ENCODE measurements around the gene SYNGR3.

Gene SYNGR3

DNA sequence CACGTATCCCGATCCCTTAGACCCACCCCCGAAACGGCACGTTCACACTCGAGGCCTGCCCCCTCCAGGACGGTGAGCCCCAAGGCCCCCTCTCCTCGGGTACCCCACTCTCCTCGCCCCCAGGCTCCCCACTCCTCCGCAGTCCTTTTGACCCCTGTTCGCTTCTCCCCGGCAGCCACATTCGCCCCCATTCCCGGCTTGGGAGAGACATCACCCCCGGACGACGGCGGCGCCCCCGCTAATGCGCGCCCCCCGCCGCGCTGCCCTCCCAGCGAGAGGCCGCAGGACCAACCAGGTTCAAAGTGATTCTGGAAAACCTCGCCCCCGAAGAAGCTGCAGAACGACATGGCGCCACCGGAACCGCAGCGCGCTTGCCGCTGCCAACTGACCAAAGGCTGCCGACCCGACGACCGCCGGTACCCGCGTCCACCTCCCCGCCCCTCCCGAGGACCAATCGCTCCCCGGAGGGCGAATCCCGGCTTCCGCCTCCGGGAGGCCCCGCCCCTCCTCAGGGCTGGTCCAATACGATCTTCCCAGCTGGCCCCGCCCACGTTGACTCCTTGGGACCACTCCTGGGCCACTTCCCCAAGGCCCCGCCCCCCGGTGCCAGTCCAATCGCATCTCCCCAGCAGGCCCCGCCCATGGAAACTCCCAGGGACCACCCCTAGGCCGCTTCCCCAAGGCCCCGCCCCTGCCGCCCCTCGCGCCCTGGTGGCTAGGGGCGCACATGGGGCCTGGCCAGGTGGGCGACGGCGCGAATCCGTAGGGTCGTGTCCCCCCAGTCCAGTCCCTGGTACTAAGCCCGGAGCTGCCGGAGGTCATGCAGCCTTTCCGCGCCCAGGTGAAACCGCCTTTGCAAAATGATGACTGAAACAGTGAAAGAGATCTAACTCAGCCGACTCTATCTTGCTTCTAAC lies 46.7 kb upstream of the SYNGR3 start, which contains the start of gene MSRB1:
MSRB1 (minus strand) TSS at position 390 of the 917 bp plus-strand sequence; CDS start at position 347, 43 bp downstream.
- Histone ChIP-seq H3K27me3 (no peaks in the 10 kb centered on the region), H3K27ac (peak within 1 kb of the TSS; percentile 99), H3K4me3 (ENCODE audit: low read depth in 1 of 2, low read length in 1 of 2) (peak within 1 kb of the TSS; percentile 75 to 96), H3K9me3 (no peaks in the 10 kb centered on the region), H3K4me1 (ENCODE audit: control insufficient read depth in 1 of 2, insufficient read depth in 1 of 2, low read depth in 1 of 2, low read length in 1 of 2) (peaks cover 44 to 50% of the 10 kb centered on the region in 2 experiments), H3K36me3 (peaks cover 37% of the 10 kb centered on the region)
- TF ChIP-seq, protein P1, sequence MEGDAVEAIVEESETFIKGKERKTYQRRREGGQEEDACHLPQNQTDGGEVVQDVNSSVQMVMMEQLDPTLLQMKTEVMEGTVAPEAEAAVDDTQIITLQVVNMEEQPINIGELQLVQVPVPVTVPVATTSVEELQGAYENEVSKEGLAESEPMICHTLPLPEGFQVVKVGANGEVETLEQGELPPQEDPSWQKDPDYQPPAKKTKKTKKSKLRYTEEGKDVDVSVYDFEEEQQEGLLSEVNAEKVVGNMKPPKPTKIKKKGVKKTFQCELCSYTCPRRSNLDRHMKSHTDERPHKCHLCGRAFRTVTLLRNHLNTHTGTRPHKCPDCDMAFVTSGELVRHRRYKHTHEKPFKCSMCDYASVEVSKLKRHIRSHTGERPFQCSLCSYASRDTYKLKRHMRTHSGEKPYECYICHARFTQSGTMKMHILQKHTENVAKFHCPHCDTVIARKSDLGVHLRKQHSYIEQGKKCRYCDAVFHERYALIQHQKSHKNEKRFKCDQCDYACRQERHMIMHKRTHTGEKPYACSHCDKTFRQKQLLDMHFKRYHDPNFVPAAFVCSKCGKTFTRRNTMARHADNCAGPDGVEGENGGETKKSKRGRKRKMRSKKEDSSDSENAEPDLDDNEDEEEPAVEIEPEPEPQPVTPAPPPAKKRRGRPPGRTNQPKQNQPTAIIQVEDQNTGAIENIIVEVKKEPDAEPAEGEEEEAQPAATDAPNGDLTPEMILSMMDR (IDR thresholded peaks at IDR 0.05): peak; percentile 53

DNA sequence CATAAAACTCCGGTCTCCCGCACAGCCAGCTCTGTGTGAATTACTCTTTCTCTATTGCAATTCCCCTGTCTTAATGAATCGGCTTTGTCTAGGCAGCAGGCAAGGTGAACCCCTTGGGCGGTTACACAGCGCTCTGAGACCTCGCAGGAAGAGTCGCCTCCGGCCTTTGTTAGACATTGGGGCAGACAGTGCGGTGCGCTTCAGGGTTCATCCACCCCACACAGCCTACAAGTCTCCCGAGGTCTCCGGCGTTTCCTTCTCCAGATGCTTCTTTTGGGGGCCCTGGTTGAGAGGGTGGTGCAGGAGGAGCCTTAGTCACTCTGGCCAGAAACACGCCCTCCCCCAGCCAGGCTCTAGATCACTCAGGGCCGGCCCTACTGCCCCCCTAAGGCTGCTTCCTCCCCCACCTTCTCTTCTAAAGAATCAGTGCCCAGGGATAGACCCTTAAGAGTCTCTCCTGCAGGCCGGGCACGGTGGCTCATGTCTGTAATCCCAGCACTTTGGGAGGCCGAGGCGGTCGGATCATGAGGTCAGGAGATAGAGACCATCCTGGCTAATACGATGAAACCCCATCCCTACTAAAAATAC lies 45.1 kb upstream of the SYNGR3 start:
- H3K27ac ChIP-seq: no peak overlapping the region
- H3K9me3 ChIP-seq: no peaks in the 10 kb centered on the region
- TF ChIP-seq, protein P1 (IDR thresholded peaks at IDR 0.05): no peak
- H3K4me1 ChIP-seq (ENCODE audit: control insufficient read depth in 1 of 2, insufficient read depth in 1 of 2, low read depth in 1 of 2, low read length in 1 of 2): peaks cover 27 to 34% of the 10 kb centered on the region in 2 experiments
- no peak overlapping the region for H3K4me3 ChIP-seq (ENCODE audit: low read depth in 1 of 2, low read length in 1 of 2)
- peaks cover 21% of the 10 kb centered on the region for H3K36me3 ChIP-seq
- no peaks in the 10 kb centered on the region for H3K27me3 ChIP-seq

DNA sequence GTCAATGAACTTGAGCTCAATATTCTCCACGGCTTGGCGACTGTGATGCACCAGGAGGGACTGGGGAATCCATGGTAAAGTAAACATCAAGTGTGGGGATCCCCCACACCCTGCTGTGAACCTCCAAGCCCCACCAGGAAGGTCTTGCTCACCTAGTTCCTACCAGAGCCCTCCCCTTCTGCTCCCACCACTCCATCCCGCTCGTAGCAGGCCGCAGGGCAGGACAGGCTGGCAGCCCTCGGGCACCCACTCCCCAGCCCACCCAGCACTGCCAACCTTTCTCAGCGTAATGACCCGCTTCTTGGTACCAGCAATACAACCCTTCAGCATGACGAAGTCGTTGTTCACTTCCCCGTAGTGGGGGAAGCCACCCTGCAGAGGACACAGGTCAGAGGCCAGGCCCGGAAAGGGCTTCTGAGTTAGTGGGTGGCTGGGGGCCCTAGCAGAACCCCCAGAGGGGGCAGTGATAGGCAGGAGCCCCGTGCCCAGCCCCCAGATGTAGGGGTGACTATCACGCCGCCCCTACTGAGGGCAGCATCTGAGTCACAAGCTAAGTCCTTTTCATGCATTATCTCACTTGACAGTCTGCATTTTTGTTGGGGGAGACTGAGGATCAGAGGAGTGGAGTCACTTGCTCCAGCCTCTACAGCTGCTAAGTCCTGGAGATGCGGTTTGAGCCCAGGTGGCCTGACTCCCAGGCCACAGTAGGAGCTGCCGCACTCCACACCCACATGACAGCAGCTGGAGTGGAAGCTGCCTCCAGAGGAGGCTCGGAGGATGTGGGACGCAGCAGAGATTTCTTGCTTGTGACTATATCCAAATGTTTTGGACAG lies 44.0 kb upstream of the SYNGR3 start:
- TF ChIP-seq, protein P1 (IDR thresholded peaks at IDR 0.05): no peak
- peaks cover 10% of the 10 kb centered on the region for H3K36me3 ChIP-seq
- H3K4me1 ChIP-seq (ENCODE audit: control insufficient read depth in 1 of 2, insufficient read depth in 1 of 2, low read depth in 1 of 2, low read length in 1 of 2): peaks cover 17 to 23% of the 10 kb centered on the region in 2 experiments
- no peak overlapping the region for H3K4me3 ChIP-seq (ENCODE audit: low read depth in 1 of 2, low read length in 1 of 2)
- H3K27ac ChIP-seq: no peak overlapping the region
- H3K9me3 ChIP-seq: no peaks in the 10 kb centered on the region
- no peaks in the 10 kb centered on the region for H3K27me3 ChIP-seq

DNA sequence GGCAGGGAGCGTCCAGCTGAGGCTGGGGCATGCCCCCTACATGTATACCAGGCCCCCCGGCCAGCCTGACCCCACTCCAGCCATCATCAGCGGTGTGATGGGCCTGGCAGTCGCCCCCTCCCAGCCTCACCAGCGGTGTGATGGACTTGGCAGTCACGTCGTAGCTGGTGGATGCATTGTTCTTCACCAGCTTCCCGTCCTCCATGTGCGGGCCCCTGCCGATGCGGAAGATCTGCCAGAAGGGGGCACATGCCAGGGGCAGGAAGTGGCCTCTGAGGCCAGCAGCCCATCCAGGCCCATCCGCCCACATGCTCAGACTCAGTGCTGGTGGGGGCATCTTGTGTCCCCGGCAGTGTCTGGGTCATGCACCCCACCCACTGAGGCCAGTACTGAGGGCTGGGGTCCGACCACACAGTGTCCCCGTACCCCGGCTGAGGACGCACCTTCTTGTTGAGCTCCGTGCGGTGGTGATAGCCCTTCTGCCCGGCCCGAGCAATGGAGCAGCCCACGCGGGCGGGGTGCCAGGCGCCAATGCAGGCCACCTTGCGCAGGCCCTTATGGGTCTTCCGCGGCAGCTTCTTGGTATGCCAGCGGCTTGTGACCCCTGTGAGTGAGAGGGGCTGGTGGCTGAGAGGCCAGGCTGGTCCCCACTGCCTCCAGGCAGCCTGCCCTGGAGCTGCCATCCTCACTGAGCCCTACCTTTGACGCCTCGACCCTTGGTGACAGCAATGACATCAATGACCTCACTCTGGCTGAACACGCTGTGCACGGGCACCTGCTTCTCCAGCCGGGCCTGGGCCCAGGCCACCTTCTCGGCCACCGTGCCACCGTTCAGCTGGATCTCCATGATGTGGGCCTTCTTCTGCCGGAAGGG lies 43.0 kb upstream of the SYNGR3 start:
- no peak overlapping the region for H3K4me3 ChIP-seq (ENCODE audit: low read depth in 1 of 2, low read length in 1 of 2)
- H3K27me3 ChIP-seq: no peaks in the 10 kb centered on the region
- peaks cover under 1% of the 10 kb centered on the region for H3K36me3 ChIP-seq
- no peaks in the 10 kb centered on the region for H3K9me3 ChIP-seq
- TF ChIP-seq, protein P1 (IDR thresholded peaks at IDR 0.05): no peak
- H3K27ac ChIP-seq: no peak overlapping the region
- H3K4me1 ChIP-seq (ENCODE audit: control insufficient read depth in 1 of 2, insufficient read depth in 1 of 2, low read depth in 1 of 2, low read length in 1 of 2): peaks cover 9 to 14% of the 10 kb centered on the region in 2 experiments

DNA sequence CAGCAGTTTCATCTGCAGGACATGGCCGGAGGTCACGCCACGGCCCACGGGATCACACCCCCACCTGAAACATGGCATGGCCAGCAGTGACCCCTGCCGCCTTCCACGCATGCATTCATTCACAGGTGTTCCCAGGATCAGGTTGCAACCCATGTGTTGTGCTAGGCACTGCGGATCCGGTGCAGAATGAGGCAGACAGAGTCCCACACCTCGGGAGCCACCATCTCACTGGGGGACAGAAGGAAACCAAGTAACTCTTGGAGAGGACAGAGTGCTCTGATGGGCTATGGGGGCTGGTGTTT lies 42.5 kb upstream of the SYNGR3 start:
- H3K36me3 ChIP-seq: no peaks in the 10 kb centered on the region
- peaks cover 8 to 9% of the 10 kb centered on the region in 2 experiments for H3K4me1 ChIP-seq (ENCODE audit: control insufficient read depth in 1 of 2, insufficient read depth in 1 of 2, low read depth in 1 of 2, low read length in 1 of 2)
- no peaks in the 10 kb centered on the region for H3K9me3 ChIP-seq
- no peak overlapping the region for H3K4me3 ChIP-seq (ENCODE audit: low read depth in 1 of 2, low read length in 1 of 2)
- no peaks in the 10 kb centered on the region for H3K27me3 ChIP-seq
- H3K27ac ChIP-seq: no peak overlapping the region
- TF ChIP-seq, protein P1 (IDR thresholded peaks at IDR 0.05): no peak
